DMS153 (cell line): Measurements from ENCODE around the gene JAM3.
"Not testable (repeated sequence)": the region's sequence is repeated elsewhere in the genome, so short reads cannot be mapped to it uniquely, and the experiment has no call there.

Experiments used
- DNase-seq: peaks from one replicate; lab custom pipeline; 2025; lab: John Stamatoyannopoulos, UW

JAM3 gene

GRCh38 chr11:134062265-134063123 is 6.4 kb upstream of the JAM3 start:
- no peak for DNase-seq

- DNase-seq: no peak
Measured at GRCh38 chr11:134063124-134063495, 5.8 kb upstream of the JAM3 start.

GRCh38 chr11:134063991-134064747 is 4.7 kb upstream of the JAM3 start:
- peak; percentile 64 for DNase-seq

GRCh38 chr11:134065381-134065780 is 3.5 kb upstream of the JAM3 start:
- no peak for DNase-seq

GRCh38 chr11:134066943-134067885 is 1.7 kb upstream of the JAM3 start:
- DNase-seq: no peak

- no peak for DNase-seq
Measured at GRCh38 chr11:134069426-134070341, 812 bp downstream of the JAM3 start.

- no peak for DNase-seq
Measured at GRCh38 chr11:134070342-134070845, 1.5 kb downstream of the JAM3 start.

- DNase-seq: no peak
Measured at GRCh38 chr11:134071306-134071705, 2.4 kb downstream of the JAM3 start.

- peak; percentile 26 for DNase-seq
Measured at GRCh38 chr11:134071766-134072402, 3.0 kb downstream of the JAM3 start.

- no peak for DNase-seq
Measured at GRCh38 chr11:134072844-134073243, 4.0 kb downstream of the JAM3 start.

GRCh38 chr11:134074346-134074745 is 5.5 kb downstream of the JAM3 start:
- no peak for DNase-seq

GRCh38 chr11:134074766-134075165 is 5.9 kb downstream of the JAM3 start:
- DNase-seq: no peak

- no peak for DNase-seq
Measured at GRCh38 chr11:134079317-134079716, 10.4 kb downstream of the JAM3 start.

GRCh38 chr11:134081258-134081657 is 12.4 kb downstream of the JAM3 start:
- DNase-seq: not testable (repeated sequence)

GRCh38 chr11:134082990-134083389 is 14.1 kb downstream of the JAM3 start:
- DNase-seq: no peak

GRCh38 chr11:134086376-134086775 is 17.5 kb downstream of the JAM3 start:
- DNase-seq: no peak

GRCh38 chr11:134092006-134092405 is 23.1 kb downstream of the JAM3 start:
- not testable (repeated sequence) for DNase-seq

GRCh38 chr11:134097166-134097565 is 28.3 kb downstream of the JAM3 start:
- DNase-seq: no peak

GRCh38 chr11:134098566-134099184 is 29.8 kb downstream of the JAM3 start:
- DNase-seq: no peak

- no peak for DNase-seq
Measured at GRCh38 chr11:134100171-134100570, 31.3 kb downstream of the JAM3 start.
